DMS 273 treated with DMSO at 0.1 percent for 48 hours (cell line): ENCODE data around the gene SYNE1.

Source experiments
- DNase-seq: peaks from one replicate; lab custom pipeline; 2025; lab: John Stamatoyannopoulos, UW

The SYNE1 gene

DNA sequence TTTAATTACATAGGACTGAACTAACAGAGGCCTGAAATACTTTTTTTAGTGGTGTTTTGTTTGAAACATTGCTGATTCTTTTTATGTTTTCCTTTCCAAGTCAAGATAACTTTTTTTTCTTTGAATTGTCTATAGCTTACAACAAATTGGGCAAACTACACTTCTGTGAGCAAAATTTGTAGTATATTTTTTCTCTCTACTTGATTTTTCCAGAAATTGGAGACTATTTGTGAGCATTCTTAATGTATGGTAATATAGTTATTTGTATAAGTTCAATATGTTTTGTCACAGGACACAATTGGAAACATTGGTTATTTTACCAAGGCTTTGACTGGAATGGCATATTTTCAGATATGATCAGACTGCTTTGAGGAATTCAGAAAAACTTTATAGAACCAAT, 216.5 kb downstream of the SYNE1 start:
- no peak for DNase-seq

DNA sequence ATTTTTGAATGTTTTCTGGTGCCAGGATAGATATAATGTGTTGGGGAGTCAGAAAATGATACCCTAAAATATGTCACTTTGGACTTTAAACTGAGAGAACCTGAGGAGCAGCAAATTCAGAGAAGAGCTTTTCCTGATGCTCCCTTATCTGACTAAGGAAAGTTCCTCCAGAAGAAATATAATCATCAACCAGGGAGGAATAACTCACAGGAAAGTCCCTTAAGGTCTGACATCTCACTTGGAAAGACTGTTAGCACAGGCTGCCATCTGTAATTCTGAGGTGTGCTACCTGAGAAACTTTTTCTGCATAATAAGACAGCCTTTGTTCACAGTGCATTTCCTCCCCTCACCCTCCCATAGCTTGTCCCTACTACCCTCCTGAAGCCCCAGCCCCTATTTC, 218.6 kb downstream of the SYNE1 start:
- no peak for DNase-seq

DNA sequence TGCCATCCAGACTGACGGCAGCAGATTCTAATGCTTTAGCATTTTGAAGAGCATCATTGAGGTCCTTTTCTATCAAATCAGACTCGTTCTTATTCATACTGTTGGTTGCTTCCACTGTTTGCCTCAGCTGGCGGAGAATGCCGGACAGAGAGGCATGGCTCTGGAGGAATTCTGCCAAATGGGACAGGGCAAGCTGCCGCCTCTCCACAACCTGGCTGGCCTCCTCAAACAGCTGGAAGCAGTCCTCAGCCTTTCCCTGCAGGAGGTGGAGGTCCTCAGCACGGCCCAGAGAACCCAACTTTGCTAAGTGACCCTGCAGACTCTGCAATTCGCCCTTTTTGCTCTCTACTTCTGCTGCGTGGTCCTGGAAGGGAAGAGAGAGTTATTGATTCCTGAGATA, 220.5 kb downstream of the SYNE1 start:
- DNase-seq = no peak

DNA sequence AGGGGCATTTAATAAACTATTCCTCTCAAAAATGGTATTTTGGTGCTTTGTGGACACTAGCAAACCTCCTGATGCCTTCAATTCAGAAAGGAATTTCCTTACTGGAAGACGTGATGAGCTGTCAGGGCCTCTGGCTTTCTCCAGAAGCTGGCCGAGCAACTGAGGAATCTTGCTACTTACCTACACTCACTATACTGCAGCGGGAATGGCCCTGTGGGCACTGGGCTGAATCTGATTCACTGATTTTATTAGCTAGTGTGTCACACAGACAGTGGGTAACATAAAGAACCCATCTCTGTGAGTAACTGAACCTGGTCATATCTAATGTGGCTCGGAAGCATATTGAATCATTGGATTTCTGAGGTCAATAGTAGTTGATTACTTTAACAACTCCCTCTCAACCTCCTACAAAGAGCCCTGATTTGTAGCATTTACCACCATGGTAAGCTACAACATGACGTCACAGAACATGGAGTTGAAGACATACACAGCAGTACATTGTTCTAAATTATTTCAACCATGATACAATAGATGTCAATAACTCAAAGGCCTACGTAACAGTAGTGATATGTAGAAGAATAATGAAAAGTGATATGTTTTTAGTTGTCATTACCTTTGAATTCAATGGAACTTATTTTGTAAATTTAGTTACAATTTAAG, 232.1 kb downstream of the SYNE1 start:
- DNase-seq = no peak

DNA sequence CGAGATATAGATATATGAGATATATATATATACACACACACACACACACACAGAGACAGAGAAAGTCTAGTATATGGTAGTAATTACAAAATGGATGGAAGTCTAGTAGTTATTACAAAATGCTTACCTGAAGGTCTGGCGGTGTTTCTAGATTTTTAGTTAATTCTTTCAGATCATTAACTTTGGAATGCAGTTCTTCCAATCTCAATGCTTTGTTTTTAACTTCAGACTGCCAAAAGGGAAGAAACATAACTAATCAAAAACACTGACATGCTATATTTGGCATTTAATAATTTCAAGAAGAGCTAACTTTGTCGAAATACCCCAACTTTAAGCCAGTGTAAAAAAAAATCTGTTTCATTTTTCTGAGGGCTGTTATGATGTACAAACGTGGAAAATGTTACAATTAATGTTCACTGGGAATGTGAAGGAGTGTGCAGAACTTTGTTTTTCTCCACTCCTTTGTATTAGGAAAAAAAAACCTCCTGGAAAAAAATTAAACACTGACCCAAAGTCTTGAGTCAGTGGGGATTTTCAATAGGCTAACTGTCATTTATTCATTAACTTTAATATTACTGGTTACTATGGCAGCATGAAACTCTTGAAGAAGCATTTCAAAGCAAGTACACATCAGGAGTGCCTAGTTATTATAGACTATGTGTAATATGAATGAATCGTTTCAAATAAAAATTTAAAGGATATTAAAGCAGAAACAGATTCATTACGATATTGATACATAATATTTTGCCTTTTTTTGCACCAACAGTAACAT, 232.9 kb downstream of the SYNE1 start:
- no peak for DNase-seq

DNA sequence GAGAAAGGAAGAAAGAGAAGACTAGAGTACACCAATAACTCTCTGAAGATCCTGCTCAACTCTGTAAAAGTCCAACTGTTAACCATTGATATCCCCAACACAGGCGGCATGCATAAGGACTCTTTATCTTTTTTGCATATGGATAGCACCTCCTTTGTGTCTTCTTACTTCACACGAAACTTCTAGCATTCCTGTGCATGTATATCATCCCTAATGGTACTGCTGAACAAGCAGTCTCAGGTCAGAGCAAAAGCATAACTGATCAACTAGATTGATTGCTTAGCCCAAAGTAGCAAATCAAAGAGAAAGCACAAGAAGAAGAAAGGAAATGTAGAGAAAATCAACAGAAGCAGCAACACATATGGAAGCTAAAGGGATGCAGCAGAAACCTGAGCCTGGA, 234.4 kb downstream of the SYNE1 start:
- DNase-seq = no peak

DNA sequence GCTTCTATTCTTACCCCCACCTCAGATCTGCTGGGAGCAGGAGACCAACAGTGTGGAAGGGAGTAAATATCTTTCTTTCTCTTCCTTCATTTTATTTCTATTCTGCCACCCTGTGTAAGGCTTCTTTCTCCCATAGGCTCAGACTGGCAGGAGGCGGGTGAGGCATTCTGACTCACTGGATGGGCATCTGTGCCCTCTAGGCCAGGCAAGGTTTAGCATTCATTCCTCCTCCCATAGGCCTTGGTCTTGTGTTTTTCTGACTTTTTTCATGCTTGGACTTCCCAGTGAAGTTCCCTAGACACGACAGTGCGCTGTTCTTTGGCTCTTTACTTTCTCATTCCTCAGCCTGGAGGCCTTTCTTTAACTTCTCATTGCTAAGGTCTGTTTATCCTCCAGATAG, 235.2 kb downstream of the SYNE1 start:
- no peak for DNase-seq

DNA sequence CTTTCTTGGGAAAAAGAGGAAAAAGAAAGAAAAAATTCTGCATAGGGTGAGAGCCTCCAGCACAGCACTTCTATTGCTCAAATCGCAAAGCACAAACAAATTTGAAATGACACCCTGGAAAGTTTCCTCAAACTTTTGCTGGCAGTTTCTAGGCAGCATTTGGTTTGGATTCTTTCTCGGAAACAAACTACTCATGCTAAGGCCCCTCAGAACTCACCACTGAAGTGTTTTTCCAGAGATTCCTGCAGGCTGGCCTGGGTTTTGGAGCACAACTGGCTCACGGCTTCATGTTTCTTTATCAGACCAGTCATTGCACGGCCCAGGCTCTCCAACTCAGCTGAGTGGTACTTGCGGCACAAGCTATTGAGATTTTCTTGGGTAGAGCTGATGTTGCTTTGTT, 237.8 kb downstream of the SYNE1 start:
- no peak for DNase-seq

DNA sequence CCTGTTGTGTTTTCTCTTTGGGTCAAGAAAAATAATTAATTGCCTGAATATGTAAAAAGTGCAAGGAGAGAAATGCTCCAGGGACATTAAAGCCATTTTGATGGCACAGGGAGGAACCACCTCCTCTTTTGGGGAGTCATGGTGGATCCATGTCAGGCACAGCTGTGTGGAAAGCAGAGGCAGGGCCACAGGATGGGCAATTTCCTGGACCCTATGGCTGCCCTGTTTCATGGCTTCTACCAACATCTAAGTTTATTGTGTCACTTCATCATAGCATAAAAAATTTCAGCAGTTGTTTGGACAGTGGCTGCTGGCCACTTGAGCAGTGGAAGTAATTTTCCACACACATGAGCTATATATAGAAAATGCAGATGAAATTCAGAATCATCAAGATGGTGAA, 238.2 kb downstream of the SYNE1 start:
- no peak for DNase-seq

DNA sequence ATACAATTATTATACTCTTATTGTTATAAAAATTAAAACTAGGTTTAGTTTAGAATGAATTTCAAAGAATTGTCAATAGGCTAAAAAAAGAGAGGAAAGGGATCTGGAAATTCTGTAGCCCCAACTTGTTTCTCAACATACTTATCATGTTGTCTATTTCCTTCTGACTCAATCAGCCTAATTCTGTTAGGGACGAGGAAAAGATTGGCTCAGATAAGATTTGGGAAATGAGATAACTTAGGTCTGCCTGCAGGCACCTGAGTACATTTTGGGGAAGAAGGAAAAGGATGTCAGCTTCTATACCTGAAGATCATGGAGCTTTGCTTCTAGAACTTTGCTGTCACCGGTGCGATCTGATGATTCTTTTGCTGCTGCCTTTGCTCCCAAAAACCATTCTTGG, 238.8 kb downstream of the SYNE1 start:
- DNase-seq = no peak

DNA sequence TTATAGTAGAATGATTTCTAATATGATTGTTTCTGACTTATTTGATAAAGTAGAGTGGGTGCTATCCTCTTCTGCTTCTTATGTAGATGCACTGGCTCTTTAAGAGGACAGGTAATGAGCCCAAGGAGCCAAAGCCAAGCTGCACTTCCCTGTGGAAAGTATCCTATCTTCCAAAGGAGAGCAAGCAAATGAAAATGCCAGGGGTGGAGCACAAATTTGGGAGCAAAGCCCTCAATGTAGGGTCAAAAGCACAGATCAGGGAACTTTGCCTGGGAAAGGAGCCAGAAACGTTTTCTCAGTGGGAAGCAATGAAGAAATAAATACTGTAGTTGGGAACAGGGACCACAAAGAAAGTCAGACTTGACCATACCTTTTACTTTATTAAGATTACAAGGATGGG, 242.9 kb downstream of the SYNE1 start:
- no peak for DNase-seq

DNA sequence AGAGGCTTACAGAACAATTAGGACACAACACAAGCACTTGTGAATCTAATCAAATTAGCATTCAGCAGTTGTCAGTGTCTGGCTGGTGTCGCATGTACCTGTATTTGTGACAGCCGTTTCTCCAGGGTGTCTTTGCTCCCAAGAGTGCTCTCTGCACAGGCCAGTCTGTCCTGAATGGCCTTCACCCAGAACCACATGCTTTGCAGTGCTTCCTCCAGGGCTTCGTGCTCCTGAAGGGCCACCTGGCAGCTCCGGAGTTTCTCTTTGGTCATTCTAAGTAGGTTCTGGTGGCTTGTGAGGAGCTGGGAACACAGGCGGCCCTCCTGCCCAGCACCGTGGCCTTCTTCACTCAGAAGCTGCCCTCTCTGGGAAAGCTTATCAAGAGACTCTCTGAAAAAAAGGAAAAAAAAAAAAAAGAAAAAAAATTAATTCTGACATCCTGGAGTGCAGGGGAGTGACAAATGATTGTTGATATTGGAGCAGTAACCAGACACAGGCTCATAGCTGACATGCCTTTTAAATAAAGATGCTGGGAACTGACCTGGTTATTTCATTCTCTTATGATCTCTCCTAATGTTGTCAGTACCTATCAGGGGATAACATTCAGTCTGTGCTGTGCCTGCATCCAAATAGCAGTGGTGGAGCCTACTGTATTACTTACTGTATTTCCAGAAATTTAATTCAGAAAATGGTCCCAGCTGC, 245.8 kb downstream of the SYNE1 start:
- DNase-seq = no peak

DNA sequence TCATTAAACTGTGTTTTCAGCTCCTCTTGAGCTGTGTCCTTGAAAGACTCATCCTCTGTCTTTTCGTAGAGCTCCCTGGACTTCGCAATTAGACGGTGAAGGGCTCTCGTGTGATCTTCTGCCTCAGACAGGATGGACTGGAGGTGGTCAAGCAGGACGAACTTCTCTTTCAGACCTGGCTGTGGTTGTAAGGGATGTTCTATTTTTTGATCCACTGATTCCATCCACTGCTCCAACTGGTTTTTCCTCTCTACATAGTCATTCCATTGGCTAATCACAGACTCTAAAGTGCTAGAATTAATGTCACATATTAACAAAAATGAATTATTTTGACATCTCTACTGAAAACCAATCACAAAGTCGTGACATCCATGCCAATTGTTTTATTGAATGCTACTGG, 250.1 kb downstream of the SYNE1 start:
- no peak for DNase-seq

DNA sequence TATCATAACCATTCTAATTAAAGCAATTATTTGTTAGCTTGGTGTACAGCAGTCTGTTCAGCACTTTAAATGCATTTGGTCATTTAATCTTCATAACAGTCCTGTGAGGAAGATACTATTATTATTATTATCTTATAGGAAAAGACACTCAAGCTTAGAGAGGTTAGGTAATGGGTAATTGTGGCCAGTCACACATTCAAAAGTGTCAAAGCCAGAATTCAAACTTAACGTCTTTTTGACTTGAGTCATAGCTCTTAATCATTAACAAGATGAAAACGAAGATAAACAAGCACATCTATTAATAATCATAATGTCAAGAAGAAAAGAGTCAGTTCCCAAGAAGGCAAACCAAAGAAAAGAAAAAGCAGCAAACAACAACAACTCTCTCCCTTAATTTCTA, 251.0 kb downstream of the SYNE1 start:
- no peak for DNase-seq

DNA sequence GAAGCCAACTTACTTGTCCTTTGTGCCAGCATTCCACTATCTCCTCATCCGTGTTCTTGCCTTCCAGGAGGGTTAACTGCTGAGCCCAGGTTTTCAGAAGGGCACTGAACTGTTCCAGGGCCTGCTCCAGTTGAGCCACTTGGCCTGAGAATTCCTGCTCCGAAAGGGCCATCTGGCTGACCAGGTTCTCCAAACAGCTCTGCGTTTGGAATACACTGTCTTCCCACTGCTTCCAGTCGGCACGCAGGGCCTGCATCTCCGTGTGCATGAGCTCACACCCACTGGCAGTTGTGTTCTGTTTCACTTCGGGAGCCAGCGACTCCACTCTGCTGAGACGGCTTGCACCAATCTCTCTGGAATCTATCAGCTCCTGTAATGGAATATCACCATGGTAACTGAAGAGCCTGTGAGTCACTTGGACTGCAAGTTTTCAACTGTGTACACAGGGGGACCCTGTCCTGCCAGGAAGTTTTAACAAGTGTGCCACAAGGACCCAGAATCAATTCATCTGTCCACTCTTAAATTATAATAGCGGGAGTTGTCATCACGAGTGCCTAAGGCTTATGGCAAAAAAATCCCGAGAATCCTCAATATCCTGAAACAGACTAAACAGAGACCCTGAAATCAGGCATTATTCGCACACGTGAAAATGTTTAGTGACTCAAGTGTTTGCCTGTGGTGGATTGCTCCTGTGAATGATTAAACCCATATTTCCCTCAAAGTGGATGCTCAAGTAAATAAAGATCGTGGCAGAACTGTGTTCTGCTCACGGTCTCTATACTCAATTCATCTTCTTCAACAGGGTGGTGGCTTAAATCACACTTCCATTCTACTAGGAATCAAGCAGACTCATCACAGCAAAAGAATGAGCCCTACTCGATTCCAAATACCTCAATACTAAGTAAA, 255.9 kb downstream of the SYNE1 start:
- DNase-seq = no peak

DNA sequence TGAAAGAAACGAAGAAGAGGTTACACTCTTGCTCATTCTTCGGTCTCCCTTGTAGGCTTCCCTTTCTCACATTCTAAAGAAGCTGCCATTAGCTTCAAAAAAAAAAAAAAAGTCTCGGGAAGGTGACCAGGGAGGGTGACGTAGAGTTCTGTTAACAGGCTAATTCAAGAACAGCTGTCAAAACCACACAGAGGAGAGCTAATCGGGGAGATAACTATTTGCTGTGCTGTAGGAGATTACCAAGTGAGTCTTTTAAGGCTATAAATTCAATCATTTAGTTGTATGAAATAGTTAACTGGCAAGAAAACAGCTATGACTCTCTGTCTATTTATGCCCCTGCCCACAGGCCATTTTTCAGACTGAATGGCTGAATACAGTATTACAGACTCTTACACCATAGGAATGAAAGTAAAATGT, 256.8 kb downstream of the SYNE1 start:
- DNase-seq = no peak

DNA sequence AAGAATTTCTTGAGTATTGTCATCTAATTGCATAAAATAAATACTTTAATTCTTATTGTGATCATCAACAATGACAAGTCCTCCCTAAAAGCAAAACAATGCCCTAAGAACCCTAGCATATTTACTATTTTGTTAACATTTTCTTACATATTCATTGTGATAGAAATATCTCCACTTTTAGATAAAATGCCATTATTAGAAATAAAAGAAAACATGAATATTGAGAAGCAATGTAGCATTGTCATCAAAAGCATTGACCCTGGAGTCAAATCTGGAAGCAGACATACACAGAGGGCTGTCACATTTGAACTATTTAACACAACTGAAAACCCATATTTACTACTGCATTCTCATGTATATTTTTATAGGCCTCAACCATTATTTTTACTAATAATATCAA, 257.7 kb downstream of the SYNE1 start:
- no peak for DNase-seq

DNA sequence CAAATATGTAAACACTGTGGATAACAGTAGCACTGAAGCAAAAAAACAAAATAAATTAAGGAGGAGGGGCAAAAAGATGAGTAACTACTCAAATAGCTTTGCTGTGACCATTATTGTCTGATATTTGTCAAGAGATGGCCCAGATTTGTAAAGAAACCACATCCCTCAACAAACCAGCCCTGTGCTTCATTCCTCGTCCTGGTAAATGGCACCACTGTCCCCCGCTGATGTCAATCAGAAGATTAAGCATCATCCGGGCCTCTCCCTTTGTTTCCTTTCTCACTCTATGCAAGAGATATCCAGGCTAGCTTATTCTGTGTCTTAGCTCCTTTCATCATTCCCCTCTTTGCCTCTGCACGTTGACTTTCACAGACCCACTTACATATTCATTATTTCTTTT, 259.0 kb downstream of the SYNE1 start:
- no peak for DNase-seq

DNA sequence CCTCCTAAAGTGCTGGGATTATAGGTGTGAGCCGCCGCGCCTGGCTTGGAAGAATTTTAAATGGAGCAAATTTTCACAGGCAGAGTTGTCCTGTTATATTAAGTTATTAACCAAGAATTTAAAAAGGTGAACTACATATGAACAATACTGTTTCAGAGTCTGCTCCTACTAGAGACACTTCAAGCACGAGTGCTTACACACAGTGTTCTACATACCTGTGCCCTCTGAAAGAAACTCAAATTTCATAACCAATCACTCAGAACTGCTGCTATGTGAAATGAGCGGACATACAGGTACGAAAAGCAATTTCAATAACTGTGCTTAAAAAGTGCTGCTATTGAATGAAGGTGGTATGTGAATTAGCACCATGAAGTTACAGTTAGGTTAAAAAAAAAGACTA, 262.0 kb downstream of the SYNE1 start:
- DNase-seq = no peak

DNA sequence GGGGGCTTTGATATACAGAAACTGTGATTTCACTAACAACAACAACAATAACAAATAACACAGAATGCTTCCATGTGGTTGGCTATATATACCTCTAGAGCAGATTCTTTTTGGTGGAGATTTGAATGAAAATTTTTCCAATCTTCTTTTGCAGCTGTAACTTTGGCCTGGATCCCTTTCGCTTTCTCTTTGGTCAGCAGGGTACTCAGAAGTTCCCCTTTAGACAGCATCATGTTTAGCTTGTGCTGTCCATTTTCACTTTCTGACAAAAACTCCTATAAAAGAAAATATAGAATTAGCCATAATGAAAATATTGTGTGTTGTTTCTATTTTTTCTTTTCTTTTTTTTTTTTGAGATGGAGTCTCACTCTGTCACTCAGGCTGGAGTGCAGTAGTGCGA, 264.2 kb downstream of the SYNE1 start:
- no peak for DNase-seq

DNA sequence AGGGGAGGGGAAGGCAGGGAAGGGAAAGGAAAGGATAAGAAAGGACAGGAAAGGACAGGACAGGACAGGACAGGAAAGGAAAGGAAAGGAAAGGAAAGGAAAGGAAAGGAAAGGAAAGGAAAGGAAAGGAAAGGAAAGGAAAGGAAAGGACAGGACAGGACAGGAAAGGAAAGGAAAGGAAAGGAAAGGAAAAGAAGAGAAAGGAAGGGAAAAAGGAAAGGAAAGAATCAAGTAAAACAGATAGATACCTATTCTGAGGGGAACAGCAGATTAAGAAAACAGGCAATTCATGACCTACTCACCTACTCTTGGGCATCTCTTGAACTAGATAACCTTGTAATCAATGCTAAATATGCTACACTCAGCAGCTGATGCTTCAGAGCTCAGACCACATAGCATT, 265.4 kb downstream of the SYNE1 start:
- no peak for DNase-seq
